ENCODE data around the gene TMEM30A. TPM values are rescaled to one million over a fixed set of nuclear protein-coding genes. Genes with fewer than 3 reads are reported as not detected.
A peak's percentile ranks its signal among the peaks of the same experiment; 100 is the strongest.

Gene TMEM30A
- total and polyA plus RNA-seq, 2 donors (not counting 3 experiments of a cell fraction or from before 2014, with no cell fraction given): 42.2 to 197 TPM

DNA sequence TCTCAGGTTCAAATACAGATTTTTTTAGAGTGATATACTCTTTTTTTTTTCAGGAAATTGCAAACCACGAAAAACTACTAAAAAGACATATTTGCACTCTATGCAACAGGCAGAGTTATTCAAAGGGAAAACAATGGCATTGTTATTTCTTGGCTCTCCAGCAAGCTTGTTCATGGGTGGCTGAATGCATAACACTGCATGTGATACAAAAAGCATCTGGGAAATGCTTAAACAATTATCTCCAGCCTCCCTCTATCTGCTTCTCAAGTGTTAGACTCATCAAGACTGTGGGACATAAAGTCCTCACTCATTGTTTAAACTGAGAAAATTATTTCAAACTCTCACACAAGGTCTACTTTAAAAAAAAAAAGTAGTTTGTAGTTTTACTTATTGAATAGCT, 71.5 kb downstream of the TMEM30A start:
- no peak overlapping the region for H3K9ac ChIP-seq (replicated peaks; ENCODE audit: extremely low read depth, insufficient read depth, low read length)
- H3K4me1 ChIP-seq (ENCODE audit: control insufficient read depth, extremely low read depth, insufficient read depth, low read length): peaks cover 3% of the 10 kb centered on the region
- H3K4me3 ChIP-seq (replicated peaks in 1 of 3; ENCODE audit: insufficient read depth in 1 of 3, low read depth in 1 of 3, low read length in 3 of 3): no peak overlapping the region
- H3K27ac ChIP-seq (ENCODE audit: insufficient read depth, low read depth, low read length): no peak overlapping the region
- no peaks in the 10 kb centered on the region for H4K20me1 ChIP-seq (replicated peaks; ENCODE audit: control insufficient read depth, extremely low read depth, insufficient read depth, low read length)
- H3K9me3 ChIP-seq (replicated peaks; ENCODE audit: control insufficient read depth, insufficient read depth, low read length): no peaks in the 10 kb centered on the region
- no TSS peak for BruUV-seq (replicated peaks)
- H2AFZ ChIP-seq (ENCODE audit: low read depth, low read length): no peak overlapping the region
- POLR2A ChIA-PET: no interaction called here
- TF ChIP-seq JUN (IDR thresholded peaks at IDR 0.05; ENCODE audit: borderline replicate concordance, insufficient read depth, insufficient read length, low read depth) (no peak), MAX (IDR thresholded peaks at IDR 0.05; ENCODE audit: insufficient read depth, insufficient read length) (no peak), POLR2AphosphoS5 (IDR thresholded peaks at IDR 0.05; ENCODE audit: insufficient read depth, low read depth, low read length) (no peak)
- H3K79me2 ChIP-seq (ENCODE audit: control insufficient read depth, insufficient read depth, low read length): no peaks in the 10 kb centered on the region
- DNase-seq (ENCODE audit: low read depth, low spot score) (peak; percentile 48), FAIRE-seq (no peak)
- no peaks in the 10 kb centered on the region for H3K36me3 ChIP-seq (ENCODE audit: control insufficient read depth in 2 of 2, extremely low read depth in 1 of 2, insufficient read depth in 2 of 2, low read length in 2 of 2)
- no peak overlapping the region for H3K4me2 ChIP-seq (ENCODE audit: insufficient read depth, low read length)
- no peaks in the 10 kb centered on the region for H3K9me1 ChIP-seq (replicated peaks; ENCODE audit: control insufficient read depth, extremely low read depth, insufficient read depth, low read length)
- dilution Hi-C loops (cut with MboI; ENCODE audit: extremely low pct_ligation_motif_present, low sequenced_read_pairs): no loop called here
- H3K27me3 ChIP-seq (ENCODE audit: control insufficient read depth in 2 of 2, insufficient read depth in 2 of 2, low read length in 2 of 2): peaks cover 8 to 9% of the 10 kb centered on the region in 2 experiments
- intact Hi-C loops (cut with micrococcal nuclease): loop anchor here (5.0 kb wide), 1 partner anchor 334 kb away; no protein-coding TSS in a partner anchor
- CTCF ChIA-PET: interaction anchor here (0.6 to 1.2 kb wide), 10 partner anchors 9 to 1474 kb away, joined by 3 to 5 read pairs (median 3); no protein-coding TSS in a partner anchor

DNA sequence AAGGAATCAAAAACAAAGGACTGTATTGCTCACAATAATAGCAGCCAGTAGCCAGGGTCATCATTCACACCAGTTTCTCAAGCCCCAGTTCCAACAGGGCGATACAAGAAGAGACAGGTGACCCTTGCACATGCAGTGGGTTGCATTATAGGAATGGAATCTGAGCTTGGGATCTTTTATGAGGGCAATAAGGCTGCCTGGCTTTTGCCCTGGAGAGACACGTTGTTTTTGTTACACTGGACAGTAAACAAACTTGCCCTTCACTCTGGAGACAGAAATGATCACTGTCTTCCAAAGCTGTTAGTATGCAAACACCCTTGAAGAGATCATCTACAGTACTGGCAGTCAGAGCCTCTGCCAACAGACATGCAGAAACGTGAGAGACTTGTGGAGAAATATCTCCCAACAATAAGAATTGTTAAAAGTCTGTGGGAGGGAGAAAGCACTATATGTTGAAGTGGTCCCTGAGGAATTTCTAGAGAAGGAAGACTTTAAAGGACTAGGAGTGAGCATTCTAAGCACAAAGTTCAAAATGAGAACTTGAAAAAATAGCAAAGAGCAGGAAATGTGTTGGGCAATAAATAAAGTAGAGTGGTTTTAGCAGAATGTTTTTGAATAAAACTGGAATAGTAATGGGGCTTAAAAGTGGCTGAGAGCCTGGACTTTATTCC, 72.5 kb downstream of the TMEM30A start:
- no peak overlapping the region for H2AFZ ChIP-seq (ENCODE audit: low read depth, low read length)
- H3K4me3 ChIP-seq (replicated peaks in 1 of 3; ENCODE audit: insufficient read depth in 1 of 3, low read depth in 1 of 3, low read length in 3 of 3): no peak overlapping the region
- POLR2A ChIA-PET: no interaction called here
- H3K27ac ChIP-seq (ENCODE audit: insufficient read depth, low read depth, low read length): no peak overlapping the region
- H3K36me3 ChIP-seq (ENCODE audit: control insufficient read depth in 2 of 2, extremely low read depth in 1 of 2, insufficient read depth in 2 of 2, low read length in 2 of 2): no peaks in the 10 kb centered on the region
- dilution Hi-C loops (cut with MboI; ENCODE audit: extremely low pct_ligation_motif_present, low sequenced_read_pairs) (no loop called here), intact Hi-C loops (cut with micrococcal nuclease) (loop anchor here (1.0 to 5.0 kb wide), 4 partner anchors 18 to 1473 kb away; no protein-coding TSS in a partner anchor)
- H4K20me1 ChIP-seq (replicated peaks; ENCODE audit: control insufficient read depth, extremely low read depth, insufficient read depth, low read length): no peaks in the 10 kb centered on the region
- no peaks in the 10 kb centered on the region for H3K79me2 ChIP-seq (ENCODE audit: control insufficient read depth, insufficient read depth, low read length)
- TF ChIP-seq JUN (IDR thresholded peaks at IDR 0.05; ENCODE audit: borderline replicate concordance, insufficient read depth, insufficient read length, low read depth) (no peak), GATA2 (IDR thresholded peaks at IDR 0.05; ENCODE audit: insufficient read depth, insufficient read length, low read depth, low read length) (no peak), EZH2 (IDR thresholded peaks at IDR 0.05; ENCODE audit: borderline replicate concordance, low read depth, low read length, severe bottlenecking) (no peak), POLR2AphosphoS5 (IDR thresholded peaks at IDR 0.05; ENCODE audit: insufficient read depth, low read depth, low read length) (no peak), MYC (IDR thresholded peaks at IDR 0.05; ENCODE audit: low read depth, low read length) (no peak), POLR2A (IDR thresholded peaks at IDR 0.05; ENCODE audit: low read depth, low read length) (no peak), CTCF (IDR thresholded peaks at IDR 0.05; ENCODE audit: extremely low read depth in 1 of 2, insufficient read depth in 1 of 2, low read depth in 1 of 2, low read length in 2 of 2) (no peak), FOS (IDR thresholded peaks at IDR 0.05; ENCODE audit: borderline replicate concordance, insufficient read depth, low read length) (no peak), MAX (IDR thresholded peaks at IDR 0.05; ENCODE audit: insufficient read depth, insufficient read length) (no peak)
- peaks cover 14 to 16% of the 10 kb centered on the region in 2 experiments for H3K27me3 ChIP-seq (ENCODE audit: control insufficient read depth in 2 of 2, insufficient read depth in 2 of 2, low read length in 2 of 2)
- H3K9me3 ChIP-seq (replicated peaks; ENCODE audit: control insufficient read depth, insufficient read depth, low read length): no peaks in the 10 kb centered on the region
- no peak for DNase-seq (ENCODE audit: low read depth, low spot score)
- no peaks in the 10 kb centered on the region for H3K9me1 ChIP-seq (replicated peaks; ENCODE audit: control insufficient read depth, extremely low read depth, insufficient read depth, low read length)
- no peak for FAIRE-seq
- CTCF ChIA-PET: interaction anchor here (0.7 to 12.5 kb wide), 18 partner anchors 8 to 1921 kb away, joined by 3 to 393 read pairs (median 8); no protein-coding TSS in a partner anchor
- BruUV-seq (replicated peaks): no TSS peak
- H3K9ac ChIP-seq (replicated peaks; ENCODE audit: extremely low read depth, insufficient read depth, low read length): no peak overlapping the region
- H3K4me1 ChIP-seq (ENCODE audit: control insufficient read depth, extremely low read depth, insufficient read depth, low read length): peaks cover 6% of the 10 kb centered on the region
- no peak overlapping the region for H3K4me2 ChIP-seq (ENCODE audit: insufficient read depth, low read length)

Measured in endothelial cell of umbilical vein (primary cell).